ENCODE results near the gene FBXL2.

DNA sequence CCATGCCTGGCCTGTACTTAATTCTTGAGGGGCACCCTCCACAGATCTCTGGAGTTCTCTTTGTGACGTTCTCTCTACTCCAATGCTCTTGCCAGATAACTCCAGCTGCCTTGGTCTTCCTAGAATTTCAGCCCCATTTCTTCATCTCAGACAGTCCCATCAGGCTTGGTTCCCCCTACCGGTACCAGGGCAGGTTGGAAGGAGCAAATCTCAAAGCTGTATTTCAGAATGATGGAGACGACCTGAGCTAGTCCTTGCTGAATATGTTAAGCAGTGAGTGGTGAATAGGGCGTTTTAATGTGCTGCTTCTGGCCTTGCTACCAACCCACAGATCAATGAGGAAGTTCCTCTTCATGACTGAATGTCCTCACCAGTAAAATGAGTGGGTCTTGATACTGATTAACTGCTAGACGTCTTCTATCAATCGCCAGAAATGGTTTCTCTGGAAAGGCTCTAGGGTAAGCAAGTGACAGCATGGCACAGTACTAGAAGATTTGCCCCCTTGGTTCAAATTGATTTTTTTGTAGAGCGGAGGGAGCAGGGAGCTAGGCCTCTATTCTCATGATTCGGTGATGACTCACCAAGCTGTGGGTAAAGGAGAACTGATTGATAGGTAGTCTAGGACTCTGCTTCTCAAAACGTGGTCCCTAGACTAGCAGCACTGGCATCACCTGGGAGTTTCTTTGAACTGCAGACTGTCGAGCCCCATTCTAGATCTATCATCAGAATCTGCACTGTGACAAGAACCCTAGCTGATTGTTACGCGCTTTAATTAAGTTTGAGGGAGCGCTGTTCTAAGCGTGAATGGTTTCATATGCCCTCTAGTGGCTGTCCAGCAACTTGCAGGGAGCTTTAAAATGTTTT, 95.2 kb downstream of the FBXL2 start:
- TF ChIP-seq, protein P1, sequence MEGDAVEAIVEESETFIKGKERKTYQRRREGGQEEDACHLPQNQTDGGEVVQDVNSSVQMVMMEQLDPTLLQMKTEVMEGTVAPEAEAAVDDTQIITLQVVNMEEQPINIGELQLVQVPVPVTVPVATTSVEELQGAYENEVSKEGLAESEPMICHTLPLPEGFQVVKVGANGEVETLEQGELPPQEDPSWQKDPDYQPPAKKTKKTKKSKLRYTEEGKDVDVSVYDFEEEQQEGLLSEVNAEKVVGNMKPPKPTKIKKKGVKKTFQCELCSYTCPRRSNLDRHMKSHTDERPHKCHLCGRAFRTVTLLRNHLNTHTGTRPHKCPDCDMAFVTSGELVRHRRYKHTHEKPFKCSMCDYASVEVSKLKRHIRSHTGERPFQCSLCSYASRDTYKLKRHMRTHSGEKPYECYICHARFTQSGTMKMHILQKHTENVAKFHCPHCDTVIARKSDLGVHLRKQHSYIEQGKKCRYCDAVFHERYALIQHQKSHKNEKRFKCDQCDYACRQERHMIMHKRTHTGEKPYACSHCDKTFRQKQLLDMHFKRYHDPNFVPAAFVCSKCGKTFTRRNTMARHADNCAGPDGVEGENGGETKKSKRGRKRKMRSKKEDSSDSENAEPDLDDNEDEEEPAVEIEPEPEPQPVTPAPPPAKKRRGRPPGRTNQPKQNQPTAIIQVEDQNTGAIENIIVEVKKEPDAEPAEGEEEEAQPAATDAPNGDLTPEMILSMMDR (IDR thresholded peaks at IDR 0.05): peak in 1 of 3 donors; percentile 63
- no peak for TF ChIP-seq POLR2A (IDR thresholded peaks at IDR 0.05)
